ENCODE results near the gene BHLHE41. TPM values are rescaled to one million over a fixed set of nuclear protein-coding genes. Genes with fewer than 3 reads are reported as not detected.

The BHLHE41 gene
- total RNA-seq, 5 donors from 2014 or later (not counting 1 experiment from before 2014, with no cell fraction given), result 0.46 to 1.7 (median 1.3) TPM; not detected in 2

- no peaks in the 10 kb centered on the region for H3K36me3 ChIP-seq (ENCODE audit: control insufficient read depth in 2 of 2, extremely low read depth in 1 of 2, insufficient read depth in 1 of 2, low read length in 1 of 2)
- no peaks in the 10 kb centered on the region for H3K9me3 ChIP-seq
- H3K27ac ChIP-seq (ENCODE audit: low read length), result no peak overlapping the region
- H3K27me3 ChIP-seq (replicated peaks in 1 of 2; ENCODE audit: control insufficient read depth in 2 of 2, extremely low read depth in 1 of 2, insufficient read depth in 2 of 2, low read length in 1 of 2), result peaks cover 0 to 20% of the 10 kb centered on the region in 2 experiments
- Mint-ChIP-seq H3K36me3 (no peaks in the 10 kb centered on the region), H3K4me1 (peaks cover 7 to 12% (median 10%) of the 10 kb centered on the region in 3 donors), H3K27me3 (peaks cover 21 to 38% of the 10 kb centered on the region in 2 donors), H3K9me3 (no peaks in the 10 kb centered on the region), H3K4me3 (peak overlapping the region in 2 of 3 donors; percentile 17 to 80), H3K27ac (no peak overlapping the region)
- 100% methylated on average over 2 of the region's 8 CpGs for WGBS (ENCODE audit: insufficient coverage)
- CTCF ChIA-PET, result interaction anchor here in 1 of 2 donors (0.5 kb wide), 1 partner anchor 56 kb away, joined by 3 read pairs; no protein-coding TSS in a partner anchor
- ATAC-seq (replicated peaks in 1 of 4) (no peak), DNase-seq (no peak)
- peaks cover 0 to 11% of the 10 kb centered on the region in 2 experiments for H3K4me1 ChIP-seq (ENCODE audit: control insufficient read depth in 1 of 2, extremely low read depth in 1 of 2, insufficient read depth in 2 of 2, low read length in 2 of 2)
- POLR2A ChIA-PET, result no interaction called here
- H3K4me3 ChIP-seq (ENCODE audit: control insufficient read depth in 1 of 2, extremely low read depth in 1 of 2, low read length in 1 of 2), result no peak overlapping the region
Observed at GRCh38 chr12:26112703-26113147, 12.1 kb downstream of the BHLHE41 start.

- Histone ChIP-seq H3K27ac (ENCODE audit: low read length) (no peak overlapping the region), H3K27me3 (replicated peaks in 1 of 2; ENCODE audit: control insufficient read depth in 2 of 2, extremely low read depth in 1 of 2, insufficient read depth in 2 of 2, low read length in 1 of 2) (peaks cover 0 to 20% of the 10 kb centered on the region in 2 experiments), H3K4me1 (ENCODE audit: control insufficient read depth in 1 of 2, extremely low read depth in 1 of 2, insufficient read depth in 2 of 2, low read length in 2 of 2) (peaks cover 0 to 11% of the 10 kb centered on the region in 2 experiments), H3K36me3 (ENCODE audit: control insufficient read depth in 2 of 2, extremely low read depth in 1 of 2, insufficient read depth in 1 of 2, low read length in 1 of 2) (no peaks in the 10 kb centered on the region), H3K9me3 (no peaks in the 10 kb centered on the region), H3K4me3 (ENCODE audit: control insufficient read depth in 1 of 2, extremely low read depth in 1 of 2, low read length in 1 of 2) (no peak overlapping the region)
- ATAC-seq (replicated peaks in 1 of 4) (no peak), DNase-seq (no peak)
- Mint-ChIP-seq H3K27me3 (peaks cover 19 to 35% of the 10 kb centered on the region in 2 donors), H3K9me3 (no peaks in the 10 kb centered on the region), H3K36me3 (no peaks in the 10 kb centered on the region), H3K4me3 (peak overlapping the region in 1 of 3 donors; percentile 80), H3K4me1 (peaks cover 7 to 12% (median 10%) of the 10 kb centered on the region in 3 donors), H3K27ac (no peak overlapping the region)
- ChIA-PET CTCF (no interaction called here), POLR2A (no interaction called here)
- WGBS (ENCODE audit: insufficient coverage), result no CpG with 5 or more reads among the region's 6 CpGs
Observed at GRCh38 chr12:26112232-26112631, 12.6 kb downstream of the BHLHE41 start.

GRCh38 chr12:26109343-26109881 is 15.4 kb downstream of the BHLHE41 start:
- Histone ChIP-seq H3K9me3 (no peaks in the 10 kb centered on the region), H3K36me3 (ENCODE audit: control insufficient read depth in 2 of 2, extremely low read depth in 1 of 2, insufficient read depth in 1 of 2, low read length in 1 of 2) (no peaks in the 10 kb centered on the region), H3K4me3 (ENCODE audit: control insufficient read depth in 1 of 2, extremely low read depth in 1 of 2, low read length in 1 of 2) (no peak overlapping the region), H3K27ac (ENCODE audit: low read length) (no peak overlapping the region), H3K27me3 (replicated peaks in 1 of 2; ENCODE audit: control insufficient read depth in 2 of 2, extremely low read depth in 1 of 2, insufficient read depth in 2 of 2, low read length in 1 of 2) (peaks cover 0 to 10% of the 10 kb centered on the region in 2 experiments), H3K4me1 (ENCODE audit: control insufficient read depth in 1 of 2, extremely low read depth in 1 of 2, insufficient read depth in 2 of 2, low read length in 2 of 2) (peaks cover 0 to 6% of the 10 kb centered on the region in 2 experiments)
- CTCF ChIA-PET, result no interaction called here
- H3K4me1 Mint-ChIP-seq, result peaks cover 4 to 7% (median 6%) of the 10 kb centered on the region in 3 donors
- H3K9me3 Mint-ChIP-seq, result no peaks in the 10 kb centered on the region
- no peak overlapping the region for H3K27ac Mint-ChIP-seq
- POLR2A ChIA-PET, result no interaction called here
- DNase-seq (no peak), ATAC-seq (replicated peaks in 1 of 4) (no peak)
- WGBS (ENCODE audit: insufficient coverage), result 88% methylated on average over 6 of the region's 10 CpGs
- H3K4me3 Mint-ChIP-seq, result no peak overlapping the region
- no peaks in the 10 kb centered on the region for H3K36me3 Mint-ChIP-seq
- peaks cover 17 to 35% of the 10 kb centered on the region in 2 donors for H3K27me3 Mint-ChIP-seq

- Mint-ChIP-seq H3K4me3 (no peak overlapping the region), H3K9me3 (no peaks in the 10 kb centered on the region), H3K4me1 (peaks cover 4 to 7% (median 6%) of the 10 kb centered on the region in 3 donors), H3K27me3 (peaks cover 21 to 35% of the 10 kb centered on the region in 2 donors), H3K36me3 (no peaks in the 10 kb centered on the region), H3K27ac (no peak overlapping the region)
- ChIA-PET POLR2A (no interaction called here), CTCF (no interaction called here)
- no CpG with 5 or more reads among the region's 2 CpGs for WGBS (ENCODE audit: insufficient coverage)
- H3K4me1 ChIP-seq (ENCODE audit: control insufficient read depth in 1 of 2, extremely low read depth in 1 of 2, insufficient read depth in 2 of 2, low read length in 2 of 2), result peaks cover 0 to 2% of the 10 kb centered on the region in 2 experiments
- DNase-seq (no peak), ATAC-seq (replicated peaks in 1 of 4) (no peak)
- H3K36me3 ChIP-seq (ENCODE audit: control insufficient read depth in 2 of 2, extremely low read depth in 1 of 2, insufficient read depth in 1 of 2, low read length in 1 of 2), result no peaks in the 10 kb centered on the region
- no peak overlapping the region for H3K27ac ChIP-seq (ENCODE audit: low read length)
- peaks cover 0 to 6% of the 10 kb centered on the region in 2 experiments for H3K27me3 ChIP-seq (replicated peaks in 1 of 2; ENCODE audit: control insufficient read depth in 2 of 2, extremely low read depth in 1 of 2, insufficient read depth in 2 of 2, low read length in 1 of 2)
- no peaks in the 10 kb centered on the region for H3K9me3 ChIP-seq
- H3K4me3 ChIP-seq (ENCODE audit: control insufficient read depth in 1 of 2, extremely low read depth in 1 of 2, low read length in 1 of 2), result no peak overlapping the region
Observed at GRCh38 chr12:26108915-26109314, 15.9 kb downstream of the BHLHE41 start.

- CTCF ChIA-PET, result no interaction called here
- H3K4me1 Mint-ChIP-seq, result no peaks in the 10 kb centered on the region
- Histone ChIP-seq H3K4me1 (ENCODE audit: control insufficient read depth in 1 of 2, extremely low read depth in 1 of 2, insufficient read depth in 2 of 2, low read length in 2 of 2) (no peaks in the 10 kb centered on the region), H3K27me3 (replicated peaks in 1 of 2; ENCODE audit: control insufficient read depth in 2 of 2, extremely low read depth in 1 of 2, insufficient read depth in 2 of 2, low read length in 1 of 2) (peaks cover 0 to 4% of the 10 kb centered on the region in 2 experiments), H3K27ac (ENCODE audit: low read length) (no peak overlapping the region), H3K36me3 (ENCODE audit: control insufficient read depth in 2 of 2, extremely low read depth in 1 of 2, insufficient read depth in 1 of 2, low read length in 1 of 2) (no peaks in the 10 kb centered on the region), H3K4me3 (ENCODE audit: control insufficient read depth in 1 of 2, extremely low read depth in 1 of 2, low read length in 1 of 2) (no peak overlapping the region), H3K9me3 (no peaks in the 10 kb centered on the region)
- no peaks in the 10 kb centered on the region for H3K36me3 Mint-ChIP-seq
- no peak overlapping the region for H3K4me3 Mint-ChIP-seq
- peaks cover 22 to 30% of the 10 kb centered on the region in 2 donors for H3K27me3 Mint-ChIP-seq
- no peaks in the 10 kb centered on the region for H3K9me3 Mint-ChIP-seq
- DNase-seq, result no peak
- 63% methylated on average over 3 of the region's 4 CpGs for WGBS (ENCODE audit: insufficient coverage)
- POLR2A ChIA-PET, result no interaction called here
- ATAC-seq (replicated peaks in 1 of 4), result no peak
- H3K27ac Mint-ChIP-seq, result no peak overlapping the region
Observed at GRCh38 chr12:26106347-26106746, 18.5 kb downstream of the BHLHE41 start.

- Histone ChIP-seq H3K9me3 (no peaks in the 10 kb centered on the region), H3K4me1 (ENCODE audit: control insufficient read depth in 1 of 2, extremely low read depth in 1 of 2, insufficient read depth in 2 of 2, low read length in 2 of 2) (no peaks in the 10 kb centered on the region), H3K36me3 (ENCODE audit: control insufficient read depth in 2 of 2, extremely low read depth in 1 of 2, insufficient read depth in 1 of 2, low read length in 1 of 2) (no peaks in the 10 kb centered on the region), H3K27me3 (replicated peaks in 1 of 2; ENCODE audit: control insufficient read depth in 2 of 2, extremely low read depth in 1 of 2, insufficient read depth in 2 of 2, low read length in 1 of 2) (no peaks in the 10 kb centered on the region), H3K4me3 (ENCODE audit: control insufficient read depth in 1 of 2, extremely low read depth in 1 of 2, low read length in 1 of 2) (no peak overlapping the region), H3K27ac (ENCODE audit: low read length) (no peak overlapping the region)
- Mint-ChIP-seq H3K27ac (no peak overlapping the region), H3K27me3 (peaks cover 16 to 40% of the 10 kb centered on the region in 2 donors), H3K4me1 (no peaks in the 10 kb centered on the region), H3K9me3 (no peaks in the 10 kb centered on the region), H3K4me3 (no peak overlapping the region), H3K36me3 (no peaks in the 10 kb centered on the region)
- ChIA-PET CTCF (no interaction called here), POLR2A (interaction anchor here in 1 of 2 donors (0.6 kb wide), 1 partner anchor 908 kb away, joined by 3 read pairs; the partner anchor contains the start of genes DNAI7 and ETFRF1)
- WGBS (ENCODE audit: insufficient coverage), result 67% methylated on average over 1 of the region's 5 CpGs
- ATAC-seq (replicated peaks in 1 of 4) (no peak), DNase-seq (no peak)
Observed at GRCh38 chr12:26102953-26103352, 21.9 kb downstream of the BHLHE41 start.

Measured in T-cell (primary cell).